ENCODE measurements around the gene CCDC77.

The CCDC77 gene

GRCh38 chr12:466039-466438 is 64.6 kb downstream of the CCDC77 start:
- DNase-seq (ENCODE audit: low read depth), result no peak
- no peak for TF ChIP-seq CTCF (IDR thresholded peaks at IDR 0.05; ENCODE audit: control insufficient read depth, insufficient read depth, low read depth, low read length, missing control alignments)

GRCh38 chr12:466762-467161 is 65.3 kb downstream of the CCDC77 start:
- TF ChIP-seq CTCF (IDR thresholded peaks at IDR 0.05; ENCODE audit: control insufficient read depth, insufficient read depth, low read depth, low read length, missing control alignments), result no peak
- no peak overlapping the region for H3K4me3 ChIP-seq (ENCODE audit: control insufficient read depth, low read depth, low read length)
- DNase-seq (ENCODE audit: low read depth), result no peak

More at GRCh38 chr12:466039-466438, 64.6 kb downstream of the CCDC77 start:
- H3K4me3 ChIP-seq (ENCODE audit: control insufficient read depth, low read depth, low read length), result no peak overlapping the region

- no peak for DNase-seq (ENCODE audit: low read depth)
- TF ChIP-seq CTCF (IDR thresholded peaks at IDR 0.05; ENCODE audit: control insufficient read depth, insufficient read depth, low read depth, low read length, missing control alignments), result no peak
- no peak overlapping the region for H3K4me3 ChIP-seq (ENCODE audit: control insufficient read depth, low read depth, low read length)
Measured at GRCh38 chr12:467591-467990, 66.1 kb downstream of the CCDC77 start.

DNA sequence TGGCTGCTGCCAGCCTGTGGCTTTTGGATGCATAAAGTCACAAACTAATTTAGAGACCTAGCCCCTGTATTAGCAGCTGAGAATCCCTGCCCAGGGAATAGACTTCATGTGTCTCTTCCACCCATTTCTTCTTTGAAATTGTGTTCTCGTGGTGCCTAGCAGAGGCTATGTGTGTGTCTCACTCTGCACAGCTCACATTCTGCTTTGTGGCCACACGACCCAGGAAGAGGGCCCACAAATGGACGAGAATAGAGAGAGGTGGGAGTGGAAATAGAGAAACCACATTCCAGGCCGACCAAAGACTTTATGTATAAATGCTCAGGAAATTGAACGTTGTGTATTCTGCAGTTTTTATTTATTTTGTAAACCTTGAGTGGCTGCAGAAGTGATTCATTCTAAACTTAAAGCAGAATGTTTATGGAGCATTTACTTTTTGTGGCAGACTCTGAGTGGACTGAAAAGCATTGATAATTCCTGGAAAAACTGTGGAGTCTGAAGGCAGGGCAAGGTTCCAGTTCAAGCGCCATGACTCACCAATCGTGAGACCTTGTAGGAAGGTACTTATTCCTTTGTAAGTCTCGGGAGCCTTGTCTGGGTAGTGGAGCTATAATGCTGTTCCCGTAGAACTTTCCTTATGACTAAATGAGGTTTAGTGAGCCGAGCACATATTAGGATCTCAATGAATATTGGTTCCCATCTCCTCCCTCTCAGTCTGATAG is 67.4 kb downstream of the CCDC77 start:
- no peak for DNase-seq (ENCODE audit: low read depth)
- TF ChIP-seq CTCF (IDR thresholded peaks at IDR 0.05; ENCODE audit: control insufficient read depth, insufficient read depth, low read depth, low read length, missing control alignments), result no peak
- no peak overlapping the region for H3K4me3 ChIP-seq (ENCODE audit: control insufficient read depth, low read depth, low read length)

DNA sequence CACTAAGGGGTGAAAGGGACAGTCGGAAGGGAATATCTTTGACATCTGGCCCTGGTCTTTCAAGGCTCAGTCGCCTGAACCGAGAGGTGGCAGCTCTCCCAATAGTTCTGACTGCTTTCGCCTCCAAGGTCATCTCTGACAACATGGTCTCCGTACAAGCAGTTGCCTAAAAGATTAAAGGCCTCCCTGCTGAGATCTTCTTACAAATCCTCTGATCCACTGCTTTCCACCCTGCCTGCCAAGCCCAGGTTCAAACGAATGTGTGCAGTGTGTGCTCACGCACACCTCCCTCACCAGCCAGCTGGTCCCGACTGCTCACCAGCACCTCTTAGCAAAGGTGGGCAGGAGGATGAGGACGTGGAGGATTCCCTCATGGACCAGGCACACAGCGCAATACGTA is 68.7 kb downstream of the CCDC77 start:
- DNase-seq (ENCODE audit: low read depth), result no peak
- no peak overlapping the region for H3K4me3 ChIP-seq (ENCODE audit: control insufficient read depth, low read depth, low read length)
- no peak for TF ChIP-seq CTCF (IDR thresholded peaks at IDR 0.05; ENCODE audit: control insufficient read depth, insufficient read depth, low read depth, low read length, missing control alignments)

DNA sequence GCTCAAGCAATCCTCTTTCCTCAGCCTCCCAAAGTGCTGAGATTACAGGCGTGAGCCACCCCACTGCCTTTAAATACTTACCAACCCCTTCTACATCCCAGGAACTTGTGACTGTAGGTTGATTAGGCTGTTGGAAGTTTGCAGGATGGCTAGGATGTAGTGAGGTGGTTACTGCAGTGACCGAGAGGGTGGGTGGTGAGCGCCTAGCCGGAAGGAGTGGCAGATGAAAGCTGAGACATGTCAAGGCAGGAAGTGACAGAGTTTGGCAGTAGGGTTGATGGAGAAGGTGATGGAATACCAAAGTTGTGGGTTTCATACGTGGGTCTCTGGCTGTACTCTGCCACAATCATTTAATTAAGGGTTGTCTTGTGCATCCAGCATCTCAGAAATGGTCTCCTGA is 71.8 kb downstream of the CCDC77 start:
- DNase-seq (ENCODE audit: low read depth), result no peak
- no peak for TF ChIP-seq CTCF (IDR thresholded peaks at IDR 0.05; ENCODE audit: control insufficient read depth, insufficient read depth, low read depth, low read length, missing control alignments)

More for the DNA sequence above, 71.8 kb downstream of the CCDC77 start:
- H3K4me3 ChIP-seq (ENCODE audit: control insufficient read depth, low read depth, low read length), result no peak overlapping the region
